Heart left ventricle (tissue), 13 donors: ENCODE measurements around the gene STK40.

Experiments used
- POLR2A ChIP-seq, 2 donors: fragments of 450-650 bp; IDR thresholded peaks; one replicate each; pipeline ENCODE4 v1.6.1; 2017; ENCODE audit warnings: antibody characterized with exemption in 2 of 2, mild to moderate bottlenecking in 2 of 2, moderate library complexity in 2 of 2
- TF ChIP-seq, protein P1 (sequence below), 12 donors: fragments of 200-600 bp; sonication (generic) in 4 of 12; IDR thresholded peaks; one replicate each; pipeline versions ENCODE4 v1.5.0 to v1.8.0; 2018 to 2022; ENCODE audit warnings: antibody characterized with exemption in 12 of 12, mild to moderate bottlenecking in 5 of 12
- donor health status: ischemic (EF 13 %, LVEDD 7.1; RV severe dilation, severe dysfunction).
- donor health status: DM: no; HTN: yes; CAD: no.
- donor health status: DM: no; HTN: no; CAD: no.
- donor health status: ischemic (EF 25% LVEDD 6.9; RV normal size, moderate dysfunction).
- donor health status: ischemic (EF 25% LVEDD 5.7; RV mildly dilated, moderate dysfunction).
- donor health status: ischemic (EF 35%, LVEDD 5.7; RV mildly dilated, moderate dysfunction).
- donor health status: nonischemic (EF 11% LVEDD 7.7; RV severe dilation, severe dysfunction).
- donor health status: DM: yes; HTN: yes; CAD: no.
- donor health status: PGD.
- donor health status: ischemic (EF 29% LVEDD 5.4; RV normal size, mild dysfunction).
- donor health status: nonischemic (EF 23%, LVEDD 6.1; RV moderate dilation, normal function).

DNA sequence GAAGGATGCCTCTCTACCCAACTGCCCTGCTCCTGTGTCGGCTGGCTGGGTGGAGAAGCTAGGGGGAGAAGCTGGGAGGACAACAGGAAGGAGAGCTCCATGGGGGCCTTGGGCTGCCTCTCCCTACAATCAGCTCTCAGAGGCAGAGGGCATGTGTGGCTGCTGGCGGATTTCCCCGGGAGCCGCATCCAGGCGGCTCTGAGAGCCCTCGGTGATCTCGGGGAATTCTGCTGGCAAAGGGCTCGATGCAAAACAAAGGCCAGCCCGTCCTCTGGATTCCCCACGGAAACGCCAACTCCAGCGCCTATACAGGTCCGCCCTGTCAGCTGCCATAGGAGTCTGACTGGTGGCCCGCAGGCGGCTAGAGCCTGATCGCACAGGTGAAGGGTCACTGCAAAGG is 35.9 kb downstream of the STK40 start:
- TF ChIP-seq, protein P1, sequence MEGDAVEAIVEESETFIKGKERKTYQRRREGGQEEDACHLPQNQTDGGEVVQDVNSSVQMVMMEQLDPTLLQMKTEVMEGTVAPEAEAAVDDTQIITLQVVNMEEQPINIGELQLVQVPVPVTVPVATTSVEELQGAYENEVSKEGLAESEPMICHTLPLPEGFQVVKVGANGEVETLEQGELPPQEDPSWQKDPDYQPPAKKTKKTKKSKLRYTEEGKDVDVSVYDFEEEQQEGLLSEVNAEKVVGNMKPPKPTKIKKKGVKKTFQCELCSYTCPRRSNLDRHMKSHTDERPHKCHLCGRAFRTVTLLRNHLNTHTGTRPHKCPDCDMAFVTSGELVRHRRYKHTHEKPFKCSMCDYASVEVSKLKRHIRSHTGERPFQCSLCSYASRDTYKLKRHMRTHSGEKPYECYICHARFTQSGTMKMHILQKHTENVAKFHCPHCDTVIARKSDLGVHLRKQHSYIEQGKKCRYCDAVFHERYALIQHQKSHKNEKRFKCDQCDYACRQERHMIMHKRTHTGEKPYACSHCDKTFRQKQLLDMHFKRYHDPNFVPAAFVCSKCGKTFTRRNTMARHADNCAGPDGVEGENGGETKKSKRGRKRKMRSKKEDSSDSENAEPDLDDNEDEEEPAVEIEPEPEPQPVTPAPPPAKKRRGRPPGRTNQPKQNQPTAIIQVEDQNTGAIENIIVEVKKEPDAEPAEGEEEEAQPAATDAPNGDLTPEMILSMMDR (IDR thresholded peaks at IDR 0.05): no peak
- no peak for TF ChIP-seq POLR2A (IDR thresholded peaks at IDR 0.05)
